Ectodermal cell (in vitro differentiated cells): ENCODE measurements around the gene DTNBP1.

Source experiments
- H3K27ac ChIP-seq: 2 replicates; pipeline ENCODE4 v1.7.0; 2013; ENCODE audit warnings: mild to moderate bottlenecking, low read depth, low read length; ENCODE audit not compliant: insufficient read depth, poor library complexity, severe bottlenecking
- H3K27me3 ChIP-seq: 2 replicates; pipeline ENCODE4 v1.7.0; 2013; ENCODE audit warnings: mild to moderate bottlenecking, low read length; ENCODE audit not compliant: insufficient read depth, control insufficient read depth, poor library complexity, severe bottlenecking
- H3K36me3 ChIP-seq: one replicate; pipeline ENCODE4 v1.7.0; 2013; ENCODE audit warnings: low read length; ENCODE audit not compliant: control insufficient read depth, insufficient read depth
- H3K4me1 ChIP-seq: one replicate; pipeline ENCODE4 v1.7.0; 2013; ENCODE audit warnings: low read length; ENCODE audit not compliant: control insufficient read depth, insufficient read depth
- H3K4me3 ChIP-seq: 2 replicates; pipeline ENCODE4 v1.7.0; 2013; ENCODE audit warnings: low read depth, low read length, control low read depth; ENCODE audit not compliant: insufficient read depth
- H3K9me3 ChIP-seq: 2 replicates; pipeline ENCODE4 v1.7.0; 2013; ENCODE audit warnings: mild to moderate bottlenecking, low read length, moderate library complexity; ENCODE audit not compliant: control insufficient read depth
- WGBS, 2 experiments: methylation state at CpG; one replicate each; pipeline ENCODE4 v1.1.7; 2013; ENCODE audit warnings: missing lambda C conversion rate in 2 of 2; 5-methylcytosine and 5-hydroxymethylcytosine counted together

The DTNBP1 gene

DNA sequence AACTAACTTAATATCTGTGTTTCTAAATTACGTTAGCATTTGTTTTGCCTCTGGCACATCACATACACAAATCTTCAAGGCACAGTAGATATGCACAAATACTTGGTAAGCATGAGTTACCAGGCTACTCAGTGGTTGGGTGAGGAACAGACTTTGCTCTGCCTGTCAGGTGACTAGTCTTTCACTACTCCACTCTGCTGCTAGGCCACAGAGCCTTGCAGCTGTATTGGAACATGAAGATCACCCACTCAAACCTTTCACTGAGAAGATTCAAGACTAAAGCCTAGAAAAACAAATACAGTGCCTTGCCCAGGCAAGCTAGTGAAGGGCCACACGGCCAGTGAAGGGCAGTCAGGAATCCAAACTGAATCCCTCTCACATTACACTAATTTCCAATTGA is 47.0 kb downstream of the DTNBP1 start:
- H3K27me3 ChIP-seq: no peaks in the 10 kb centered on the region
- peaks cover 10% of the 10 kb centered on the region for H3K4me1 ChIP-seq
- no peak overlapping the region for H3K4me3 ChIP-seq
- H3K27ac ChIP-seq: no peak overlapping the region
- H3K36me3 ChIP-seq: peaks cover 4% of the 10 kb centered on the region
- 69 to 93% methylated on average over 1 to 2 of the region's 2 CpGs for WGBS, 2 experiments
- H3K9me3 ChIP-seq: no peaks in the 10 kb centered on the region

DNA sequence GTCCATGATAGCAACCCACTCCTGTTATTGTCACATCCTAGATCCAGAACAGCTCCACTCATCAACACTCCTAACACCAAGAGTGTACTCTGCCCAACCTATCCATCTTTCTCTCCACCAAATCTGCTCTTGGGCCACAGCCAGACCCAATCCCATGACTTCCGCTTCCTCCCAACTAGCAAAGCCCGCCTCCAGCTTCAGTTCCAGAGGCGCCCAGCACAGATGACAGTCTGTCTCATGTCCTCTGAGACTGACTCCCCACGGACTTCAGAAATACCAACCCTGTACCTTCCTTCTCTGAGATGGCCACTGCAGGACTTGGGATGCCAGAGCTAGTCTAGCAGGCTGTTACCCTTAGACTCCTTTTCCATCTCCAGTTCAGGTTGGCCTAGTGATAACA is 48.6 kb downstream of the DTNBP1 start:
- H3K36me3 ChIP-seq: peaks cover 4% of the 10 kb centered on the region
- 92 to 93% methylated on average over 4 of the region's 4 CpGs for WGBS, 2 experiments

DNA sequence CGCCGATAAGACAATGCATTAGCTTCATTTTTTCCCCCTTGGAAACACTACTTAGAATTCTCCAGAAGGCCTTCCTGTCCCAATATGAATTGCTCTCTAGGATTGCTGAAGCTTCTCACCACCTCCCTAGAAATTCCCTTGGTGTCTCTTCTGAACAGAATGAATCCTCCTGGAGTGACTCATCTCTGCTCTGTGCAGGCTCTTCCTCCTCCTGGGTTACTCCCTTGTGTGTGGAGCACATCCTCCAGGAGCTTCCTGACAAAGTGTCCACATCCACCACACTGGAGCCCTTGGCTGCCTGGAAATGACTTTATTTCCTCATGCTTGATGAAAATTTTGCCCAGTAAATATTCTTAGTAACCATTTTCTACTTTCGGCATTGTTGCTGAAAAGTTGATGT is 54.4 kb downstream of the DTNBP1 start:
- H3K27ac ChIP-seq: no peak overlapping the region
- WGBS, 2 experiments: 94 to 100% methylated on average over 2 to 3 of the region's 3 CpGs
- no peaks in the 10 kb centered on the region for H3K27me3 ChIP-seq
- peaks cover 4% of the 10 kb centered on the region for H3K36me3 ChIP-seq
- no peaks in the 10 kb centered on the region for H3K4me1 ChIP-seq
- no peaks in the 10 kb centered on the region for H3K9me3 ChIP-seq
- H3K4me3 ChIP-seq: no peak overlapping the region

More for the DNA sequence above, 48.6 kb downstream of the DTNBP1 start:
- Histone ChIP-seq H3K27me3 (no peaks in the 10 kb centered on the region), H3K4me1 (peaks cover 10% of the 10 kb centered on the region), H3K4me3 (no peak overlapping the region), H3K9me3 (no peaks in the 10 kb centered on the region), H3K27ac (no peak overlapping the region)

DNA sequence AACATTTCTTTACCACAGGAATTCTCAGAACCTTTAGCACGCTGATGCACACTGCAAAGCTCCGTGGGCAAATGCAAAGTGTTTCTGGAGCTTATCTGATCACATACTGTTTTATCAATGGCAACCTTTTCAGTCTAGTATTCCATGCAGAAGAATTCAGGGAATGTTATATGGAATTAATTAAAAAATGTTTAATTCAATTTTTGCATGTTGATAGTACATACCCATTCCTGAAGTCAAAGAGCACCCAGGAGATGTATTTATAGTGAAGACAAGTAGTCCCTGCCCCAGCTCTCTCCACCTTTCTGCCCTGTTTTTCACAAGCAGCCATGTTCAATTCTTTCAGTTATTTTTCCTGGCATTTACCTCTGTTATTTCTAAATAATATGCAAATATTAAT is 55.2 kb downstream of the DTNBP1 start:
- Histone ChIP-seq H3K27me3 (no peaks in the 10 kb centered on the region), H3K27ac (no peak overlapping the region), H3K9me3 (no peaks in the 10 kb centered on the region), H3K4me3 (no peak overlapping the region), H3K36me3 (peaks cover 4% of the 10 kb centered on the region), H3K4me1 (no peaks in the 10 kb centered on the region)
- 65 to 73% methylated on average over 2 of the region's 2 CpGs for WGBS, 2 experiments

- WGBS, 2 experiments: 100% methylated on average over 1 of the region's 1 CpG
- no peaks in the 10 kb centered on the region for H3K27me3 ChIP-seq
- no peak overlapping the region for H3K4me3 ChIP-seq
- H3K36me3 ChIP-seq: peaks cover 2% of the 10 kb centered on the region
- H3K9me3 ChIP-seq: no peaks in the 10 kb centered on the region
- no peak overlapping the region for H3K27ac ChIP-seq
- no peaks in the 10 kb centered on the region for H3K4me1 ChIP-seq
These were observed 56.5 kb downstream of the DTNBP1 start for GRCh38 chr6:15606347-15606746.

DNA sequence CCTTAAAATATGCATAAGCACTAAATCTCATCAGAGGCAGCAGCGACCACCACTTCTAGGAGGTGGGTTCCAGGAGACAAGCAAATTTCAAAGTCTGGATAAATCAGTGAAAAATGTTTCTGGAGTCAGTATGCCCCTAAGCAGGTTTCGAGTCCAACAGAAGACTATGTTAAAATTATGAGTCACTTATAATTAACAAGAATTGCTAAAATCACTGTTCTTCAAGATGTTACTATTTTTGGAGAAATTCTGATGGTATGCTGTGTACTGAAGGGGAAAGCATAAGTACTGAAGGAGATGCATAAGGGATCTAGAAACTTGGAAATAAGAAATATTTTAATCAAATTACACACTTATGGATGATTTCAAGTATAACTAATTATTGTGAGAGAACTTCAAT is 58.0 kb downstream of the DTNBP1 start:
- Histone ChIP-seq H3K4me1 (no peaks in the 10 kb centered on the region), H3K4me3 (no peak overlapping the region), H3K27ac (no peak overlapping the region), H3K36me3 (no peaks in the 10 kb centered on the region), H3K27me3 (no peaks in the 10 kb centered on the region), H3K9me3 (no peaks in the 10 kb centered on the region)
- 90 to 100% methylated on average over 1 to 2 of the region's 2 CpGs for WGBS, 2 experiments

DNA sequence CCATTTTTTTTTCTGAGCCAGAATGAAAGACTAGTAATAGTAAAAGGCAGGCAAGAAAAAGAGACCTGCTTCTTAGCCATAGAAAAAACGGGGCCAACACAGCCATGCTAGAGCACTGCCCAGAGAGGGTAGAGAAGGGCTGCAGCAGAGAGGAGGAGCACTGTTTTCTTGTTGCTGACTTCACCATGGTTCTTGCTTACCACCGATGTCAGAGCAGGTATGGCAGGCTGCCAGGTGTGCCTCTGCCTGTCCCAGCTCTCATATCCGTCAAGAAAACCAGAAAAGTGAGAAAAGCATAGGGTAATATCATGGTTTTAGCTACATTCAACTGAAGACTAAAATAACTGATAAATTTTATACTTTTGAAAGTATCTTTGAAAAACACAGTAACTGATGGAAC is 60.7 kb downstream of the DTNBP1 start:
- no peak overlapping the region for H3K27ac ChIP-seq
- no peaks in the 10 kb centered on the region for H3K27me3 ChIP-seq
- no peaks in the 10 kb centered on the region for H3K36me3 ChIP-seq
- H3K4me3 ChIP-seq: no peak overlapping the region
- no peaks in the 10 kb centered on the region for H3K4me1 ChIP-seq
- no peaks in the 10 kb centered on the region for H3K9me3 ChIP-seq
- WGBS, 2 experiments: 85 to 88% methylated on average over 3 of the region's 3 CpGs

GRCh38 chr6:15598273-15598798 is 64.5 kb downstream of the DTNBP1 start:
- no peaks in the 10 kb centered on the region for H3K36me3 ChIP-seq
- no peaks in the 10 kb centered on the region for H3K27me3 ChIP-seq
- WGBS, 2 experiments: no CpG with 5 or more reads among the region's 1 CpG
- H3K27ac ChIP-seq: no peak overlapping the region
- H3K4me3 ChIP-seq: no peak overlapping the region
- H3K9me3 ChIP-seq: no peaks in the 10 kb centered on the region
- H3K4me1 ChIP-seq: no peaks in the 10 kb centered on the region

DNA sequence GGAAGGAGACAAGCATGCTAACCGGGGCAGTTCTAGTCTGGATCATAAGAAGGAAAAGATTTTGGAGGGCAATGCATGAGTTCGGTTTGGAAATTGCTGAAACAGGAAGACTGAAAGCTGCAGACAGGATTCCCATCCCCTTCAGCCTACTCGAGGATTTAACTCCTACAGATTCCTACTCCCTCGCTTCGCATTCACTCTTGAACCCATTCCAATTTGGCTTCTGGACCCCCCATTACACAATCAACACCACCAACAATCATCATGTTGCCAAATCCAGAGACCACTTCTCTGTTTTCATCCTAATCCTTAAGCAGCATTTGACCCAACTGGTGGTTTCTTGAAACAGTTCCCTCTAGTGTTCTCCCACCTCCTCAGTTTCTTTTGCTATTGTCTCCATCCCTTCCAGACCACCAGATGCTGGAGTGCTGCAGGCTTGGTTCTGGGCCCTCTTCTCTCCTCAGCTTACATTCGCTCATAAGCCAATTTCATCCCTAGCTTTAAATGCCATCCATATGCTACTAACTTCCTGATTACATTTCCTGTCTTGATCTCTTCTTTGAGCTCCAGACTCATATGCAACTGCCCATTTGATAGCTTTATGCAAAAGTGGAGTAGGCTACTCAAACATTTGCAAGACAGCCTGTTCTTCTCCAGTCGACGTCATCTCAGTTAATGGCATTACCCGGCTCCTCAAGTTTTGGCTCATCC is 66.5 kb downstream of the DTNBP1 start:
- no peaks in the 10 kb centered on the region for H3K9me3 ChIP-seq
- no peaks in the 10 kb centered on the region for H3K36me3 ChIP-seq
- H3K27ac ChIP-seq: no peak overlapping the region
- no peaks in the 10 kb centered on the region for H3K27me3 ChIP-seq
- 93 to 94% methylated on average over 9 of the region's 9 CpGs for WGBS, 2 experiments
- H3K4me3 ChIP-seq: no peak overlapping the region
- no peaks in the 10 kb centered on the region for H3K4me1 ChIP-seq

DNA sequence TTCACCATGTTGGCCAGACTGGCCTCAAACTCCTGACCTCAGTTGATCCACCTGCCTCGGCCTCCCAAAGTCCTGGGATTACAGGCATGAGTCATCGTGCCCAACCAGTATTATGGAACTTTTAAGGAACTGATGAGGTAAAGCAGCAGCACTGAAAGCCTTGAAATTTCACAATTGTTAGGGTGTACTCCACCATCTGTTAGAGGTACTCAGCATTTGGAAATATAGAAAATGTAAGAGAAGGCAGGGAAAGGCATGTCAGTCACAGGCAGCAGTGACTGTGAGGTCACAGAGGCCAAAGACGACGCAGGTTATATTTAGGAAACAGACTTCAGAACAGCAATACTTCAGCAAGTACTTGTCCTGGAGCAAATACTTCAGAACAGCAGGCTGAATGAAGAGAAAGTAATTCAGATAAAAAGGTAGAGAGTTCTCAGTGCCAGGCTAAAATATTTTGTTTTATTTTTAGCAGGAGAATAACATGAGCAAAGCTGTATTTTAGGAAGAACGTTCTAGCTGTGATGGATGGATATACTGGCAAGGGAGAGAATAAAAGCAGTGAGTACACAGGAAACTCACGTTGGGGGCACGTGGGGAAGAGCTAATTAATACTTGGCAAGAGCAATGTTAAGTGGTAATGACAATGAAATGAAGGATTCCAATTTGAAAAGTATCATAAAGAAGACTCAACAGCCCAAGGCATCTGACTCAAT is 67.2 kb downstream of the DTNBP1 start:
- Histone ChIP-seq H3K27me3 (no peaks in the 10 kb centered on the region), H3K9me3 (no peaks in the 10 kb centered on the region), H3K4me3 (no peak overlapping the region), H3K36me3 (no peaks in the 10 kb centered on the region), H3K4me1 (no peaks in the 10 kb centered on the region), H3K27ac (no peak overlapping the region)
- WGBS, 2 experiments: 87 to 95% methylated on average over 7 of the region's 7 CpGs
